Upper lobe of left lung (tissue), 4 donors: ENCODE results near the gene KRT6C.

ENCODE experiments used
- EP300 ChIP-seq, 4 donors: sonication (generic); formaldehyde crosslinking; IDR thresholded peaks; one replicate each; pipeline ENCODE4 v1.5.1; 2017; ENCODE audit warnings: antibody characterized with exemption in 4 of 4, control low read depth in 2 of 4
- POLR2A ChIP-seq, 4 donors: fragments of 450-650 bp; IDR thresholded peaks; one replicate each; pipeline ENCODE4 v1.5.1; 2016 to 2017; ENCODE audit warnings: antibody characterized with exemption in 4 of 4, mild to moderate bottlenecking in 2 of 4
- POLR2AphosphoS5 ChIP-seq, 2 donors: sonication (generic); formaldehyde crosslinking; IDR thresholded peaks; one replicate each; pipeline ENCODE4 v1.5.1; 2017; ENCODE audit warnings: antibody characterized with exemption in 2 of 2
- TF ChIP-seq, protein P1 (sequence below), 6 experiments: fragments of 450-650 bp in 4 of 6; fragments of 200-600 bp in 2 of 6; sonication (generic) in 2 of 6; IDR thresholded peaks; one replicate each; pipeline ENCODE4 v1.5.1; 2016 to 2019; ENCODE audit warnings: antibody characterized with exemption in 6 of 6

DNA sequence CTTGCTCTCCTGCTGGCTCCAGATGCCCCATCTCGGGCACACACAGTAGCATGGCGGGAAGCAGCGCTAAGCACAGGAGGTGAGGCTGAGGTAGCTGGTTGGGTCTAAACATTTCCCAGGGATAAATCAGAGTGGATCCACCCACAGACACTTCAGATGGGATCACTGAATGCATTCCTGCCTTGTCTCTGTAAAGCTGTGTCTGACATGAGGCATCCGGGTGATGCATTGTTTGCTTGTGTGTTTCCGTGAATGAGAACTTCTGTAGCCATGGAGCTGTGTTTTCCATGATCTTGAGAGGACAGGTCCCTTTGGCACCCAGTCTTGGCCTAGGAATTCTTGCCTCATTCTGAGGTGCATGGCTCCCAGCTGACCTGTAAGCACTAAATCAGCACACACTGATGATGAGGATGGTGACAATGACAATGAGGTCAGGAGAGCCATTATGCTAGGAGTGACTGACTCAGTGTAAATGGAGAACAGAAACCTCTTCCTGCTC is 32.7 kb downstream of the KRT6C start:
- TF ChIP-seq, protein P1, sequence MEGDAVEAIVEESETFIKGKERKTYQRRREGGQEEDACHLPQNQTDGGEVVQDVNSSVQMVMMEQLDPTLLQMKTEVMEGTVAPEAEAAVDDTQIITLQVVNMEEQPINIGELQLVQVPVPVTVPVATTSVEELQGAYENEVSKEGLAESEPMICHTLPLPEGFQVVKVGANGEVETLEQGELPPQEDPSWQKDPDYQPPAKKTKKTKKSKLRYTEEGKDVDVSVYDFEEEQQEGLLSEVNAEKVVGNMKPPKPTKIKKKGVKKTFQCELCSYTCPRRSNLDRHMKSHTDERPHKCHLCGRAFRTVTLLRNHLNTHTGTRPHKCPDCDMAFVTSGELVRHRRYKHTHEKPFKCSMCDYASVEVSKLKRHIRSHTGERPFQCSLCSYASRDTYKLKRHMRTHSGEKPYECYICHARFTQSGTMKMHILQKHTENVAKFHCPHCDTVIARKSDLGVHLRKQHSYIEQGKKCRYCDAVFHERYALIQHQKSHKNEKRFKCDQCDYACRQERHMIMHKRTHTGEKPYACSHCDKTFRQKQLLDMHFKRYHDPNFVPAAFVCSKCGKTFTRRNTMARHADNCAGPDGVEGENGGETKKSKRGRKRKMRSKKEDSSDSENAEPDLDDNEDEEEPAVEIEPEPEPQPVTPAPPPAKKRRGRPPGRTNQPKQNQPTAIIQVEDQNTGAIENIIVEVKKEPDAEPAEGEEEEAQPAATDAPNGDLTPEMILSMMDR (IDR thresholded peaks at IDR 0.05): no peak
- no peak for TF ChIP-seq POLR2AphosphoS5 (IDR thresholded peaks at IDR 0.05)
- TF ChIP-seq POLR2A (IDR thresholded peaks at IDR 0.05): no peak
- TF ChIP-seq EP300 (IDR thresholded peaks at IDR 0.05): no peak
